NOMO-1 (cell line): ENCODE results near the gene ZNF248.

Experiments used
- DNase-seq, 2 experiments: peaks; one replicate each; lab custom pipeline; 2025; ENCODE audit not compliant: unreplicated experiment in 2 of 2; lab: John Stamatoyannopoulos, UW

The ZNF248 gene

DNA sequence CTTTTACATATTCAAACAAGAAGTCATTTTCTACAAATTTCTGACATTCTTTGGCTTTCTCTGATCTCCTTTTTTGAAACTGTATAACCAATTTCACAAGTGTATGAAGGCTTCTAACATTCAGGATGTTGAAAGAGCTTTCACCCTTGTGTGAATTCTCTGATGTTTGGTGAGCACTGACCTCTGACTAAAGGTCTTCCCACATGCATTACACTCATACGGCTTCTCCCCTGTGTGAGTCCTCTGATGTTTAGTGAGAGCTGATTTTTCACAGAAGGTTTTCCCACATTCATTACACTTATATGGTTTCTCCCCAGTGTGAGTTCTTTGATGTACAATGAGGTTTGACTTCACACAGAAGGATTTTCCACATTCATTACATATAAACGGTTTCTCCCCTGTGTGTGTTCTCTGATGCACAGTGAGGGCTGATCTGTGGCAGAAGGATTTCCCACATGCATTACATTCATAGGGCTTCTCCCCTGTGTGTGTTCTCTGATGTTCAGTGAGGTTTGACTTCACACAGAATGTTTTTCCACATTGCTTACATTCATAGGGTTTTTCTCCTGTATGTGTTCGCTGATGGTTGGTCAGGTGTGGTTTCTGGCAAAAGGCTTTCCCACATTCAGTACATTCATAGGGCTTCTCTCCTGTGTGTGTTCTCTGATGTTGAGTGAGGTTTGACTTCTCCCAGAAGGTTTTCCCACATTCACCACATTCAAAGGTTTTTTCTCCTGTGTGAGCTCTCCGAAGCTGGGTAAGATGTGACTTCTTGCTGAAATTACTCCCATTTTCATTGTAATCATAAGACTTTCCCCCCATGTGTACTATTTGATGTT lies 25.7 kb downstream of the ZNF248 start:
- DNase-seq = no peak

DNA sequence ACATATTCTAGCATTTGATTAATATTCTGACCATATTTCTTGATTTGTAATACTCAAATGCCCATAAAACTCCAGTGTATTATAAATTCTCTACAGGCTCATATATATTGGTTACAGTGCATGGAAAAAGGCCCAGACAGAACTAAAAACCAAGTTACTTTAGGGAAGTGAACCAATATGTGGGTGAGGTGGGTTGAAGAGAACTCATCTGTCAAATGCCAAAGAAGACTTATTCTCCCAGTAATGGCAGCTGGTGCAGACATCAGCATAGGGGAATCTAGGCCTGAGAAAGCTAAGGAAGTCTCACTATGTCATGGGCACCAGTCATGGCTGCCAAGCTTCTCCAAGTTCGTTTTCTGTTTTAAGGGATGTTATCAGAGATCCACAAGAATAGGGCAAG lies 30.6 kb downstream of the ZNF248 start:
- DNase-seq = no peak

- no peak for DNase-seq
These were observed 36.2 kb downstream of the ZNF248 start for GRCh38 chr10:37821237-37821636.

DNA sequence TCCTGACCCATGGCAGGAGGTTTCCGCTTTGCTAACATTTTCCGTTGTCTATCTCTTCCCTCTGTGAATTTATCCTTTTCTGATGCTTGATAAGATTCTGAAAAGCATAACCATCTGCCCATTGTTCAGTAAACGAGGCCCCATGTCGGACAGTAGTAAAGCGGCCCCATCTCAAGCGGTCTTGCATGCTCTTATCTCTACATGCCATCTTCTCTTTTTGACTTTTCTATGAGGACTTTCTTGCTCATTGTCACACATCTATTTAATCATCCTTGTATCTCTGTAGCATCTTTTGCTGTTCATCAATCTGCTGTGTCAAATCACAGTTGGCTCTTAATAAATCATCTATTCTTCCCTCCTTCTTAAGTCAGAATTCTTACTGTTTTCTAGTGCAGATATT lies 37.6 kb downstream of the ZNF248 start:
- no peak for DNase-seq

DNA sequence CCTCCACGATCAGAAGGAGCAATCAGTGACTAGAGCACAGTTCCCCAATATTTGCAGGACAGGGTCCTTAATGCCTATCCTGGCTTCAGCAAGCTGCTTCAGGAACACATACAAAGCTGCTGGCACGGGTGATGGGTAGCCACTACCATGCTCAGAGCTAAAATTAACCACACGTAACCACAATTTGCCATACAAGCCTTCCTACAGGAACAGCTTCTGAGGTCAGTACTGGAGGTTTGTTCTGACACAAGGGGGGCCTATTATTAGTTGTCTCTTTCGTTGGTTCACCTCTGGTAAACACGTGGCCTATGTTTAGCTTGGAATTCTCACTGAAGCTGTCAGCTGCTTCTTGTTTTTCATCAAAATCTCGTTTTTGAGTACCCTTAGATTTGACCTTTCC lies 41.1 kb downstream of the ZNF248 start:
- DNase-seq = no peak

- DNase-seq = no peak
These were observed 43.6 kb downstream of the ZNF248 start for GRCh38 chr10:37813763-37814162.

- DNase-seq = no peak
These were observed 45.1 kb downstream of the ZNF248 start for GRCh38 chr10:37812290-37812689.

DNA sequence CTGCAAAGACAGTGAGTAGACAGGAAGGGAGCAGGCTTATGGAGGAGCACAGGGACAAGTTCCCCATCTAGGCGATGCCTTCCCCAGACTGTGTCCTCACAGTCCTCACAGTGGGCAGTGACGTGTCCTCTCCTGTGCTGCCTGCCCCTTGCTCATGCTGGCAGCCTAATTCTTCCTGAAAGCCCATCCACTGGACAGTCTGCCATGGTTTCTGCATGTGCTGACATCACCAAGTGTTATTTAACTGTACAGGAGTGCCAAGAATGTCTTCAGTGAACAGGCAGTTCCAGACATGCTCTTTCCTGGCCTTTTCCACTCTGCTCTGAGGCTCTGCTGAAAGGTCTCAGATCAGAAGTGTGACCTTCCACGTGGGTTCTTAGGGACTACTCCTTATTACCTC lies 54.1 kb downstream of the ZNF248 start:
- DNase-seq = no peak

DNA sequence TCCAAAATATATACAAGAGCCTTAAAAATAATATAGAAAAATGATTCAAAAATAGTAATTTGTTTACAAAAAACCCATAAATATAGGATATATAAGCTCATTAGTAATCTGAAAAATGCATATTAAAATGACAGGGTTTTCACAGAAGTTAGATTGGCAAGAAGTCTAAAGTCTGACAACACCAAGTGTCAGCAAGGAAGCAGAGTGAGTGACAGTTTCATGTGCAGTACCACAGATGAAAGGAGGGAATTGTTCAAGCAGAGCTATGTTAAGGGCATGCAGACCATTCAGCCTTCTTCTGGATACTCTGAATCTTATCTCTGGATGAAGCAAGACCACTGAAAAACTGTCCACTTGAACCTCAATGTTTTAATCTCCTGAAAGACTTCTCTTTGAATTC lies 55.9 kb downstream of the ZNF248 start:
- DNase-seq = no peak

DNA sequence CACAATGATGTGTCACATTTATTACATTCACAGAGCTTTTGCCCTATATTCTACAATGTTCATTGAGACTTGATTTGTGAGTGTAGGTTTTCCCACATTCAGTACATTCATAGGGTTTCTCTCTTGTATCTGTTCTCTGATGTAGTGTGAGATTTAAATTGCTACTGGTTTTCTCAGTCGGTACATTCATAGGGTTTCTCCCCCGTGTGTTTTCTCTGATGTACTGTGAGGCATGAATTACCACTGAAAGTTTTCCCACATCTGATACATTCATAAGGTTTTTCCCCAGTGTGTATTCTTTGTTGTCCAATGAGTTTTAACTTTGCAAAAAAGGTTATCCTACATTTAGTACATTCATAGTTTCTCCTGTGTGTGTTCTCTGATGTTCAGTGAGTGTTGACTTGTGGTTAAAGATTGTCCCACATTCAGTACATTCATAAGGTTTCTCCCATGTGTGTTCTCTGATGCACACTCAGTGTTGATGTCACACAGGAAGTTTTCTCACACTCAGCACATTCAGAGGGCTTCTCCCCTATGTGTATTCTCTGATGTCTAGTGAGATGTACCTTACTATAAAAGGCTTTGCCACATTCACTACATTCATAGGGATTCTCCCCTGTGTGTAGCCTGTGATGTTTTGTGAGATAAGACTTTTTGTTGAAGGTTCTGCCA lies 63.0 kb downstream of the ZNF248 start:
- DNase-seq = no peak

DNA sequence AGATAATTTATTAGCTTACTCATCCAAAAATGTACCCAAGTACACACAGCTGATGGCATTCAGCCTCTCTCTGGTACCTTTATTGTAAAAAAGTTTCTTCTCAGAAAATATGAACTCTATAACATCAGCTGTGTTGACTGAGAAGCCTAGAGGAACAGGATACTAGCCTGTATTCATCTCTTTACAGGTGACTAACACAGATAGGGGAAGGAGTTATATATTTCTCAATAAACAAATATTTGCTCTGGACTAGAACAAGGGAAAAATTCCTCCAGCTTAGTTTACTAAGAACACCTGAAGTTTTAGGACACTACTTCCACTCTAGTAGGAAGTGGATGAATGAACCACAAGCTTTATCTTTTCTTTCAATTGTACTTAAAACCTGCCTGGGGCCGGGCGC lies 67.8 kb downstream of the ZNF248 start:
- no peak for DNase-seq

- DNase-seq = no peak
These were observed 72.7 kb downstream of the ZNF248 start for GRCh38 chr10:37784678-37785077.

- DNase-seq = no peak
These were observed 76.9 kb downstream of the ZNF248 start for GRCh38 chr10:37780536-37780935.

- no peak for DNase-seq
These were observed 80.4 kb downstream of the ZNF248 start for GRCh38 chr10:37777056-37777455.

- no peak for DNase-seq
These were observed 81.8 kb downstream of the ZNF248 start for GRCh38 chr10:37775612-37776011.

DNA sequence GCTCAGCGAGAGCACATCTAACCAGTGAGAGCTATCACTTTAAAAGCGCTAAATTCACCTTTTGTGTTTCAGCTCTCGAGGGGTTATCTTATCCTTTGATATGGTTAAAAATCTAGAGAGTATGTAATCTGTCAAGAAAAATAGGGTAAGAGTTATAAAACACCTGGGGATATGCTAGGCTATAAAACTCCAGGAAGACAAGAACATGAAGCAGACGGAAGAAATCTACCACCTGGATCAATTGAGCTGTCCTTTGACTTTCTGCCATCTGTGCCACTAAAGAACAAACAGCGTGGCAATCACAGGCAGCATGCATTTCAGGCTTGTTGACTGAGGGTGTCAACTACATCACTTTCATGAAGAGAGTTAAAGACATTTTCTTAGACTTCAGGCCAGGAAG lies 83.1 kb downstream of the ZNF248 start:
- DNase-seq = no peak

DNA sequence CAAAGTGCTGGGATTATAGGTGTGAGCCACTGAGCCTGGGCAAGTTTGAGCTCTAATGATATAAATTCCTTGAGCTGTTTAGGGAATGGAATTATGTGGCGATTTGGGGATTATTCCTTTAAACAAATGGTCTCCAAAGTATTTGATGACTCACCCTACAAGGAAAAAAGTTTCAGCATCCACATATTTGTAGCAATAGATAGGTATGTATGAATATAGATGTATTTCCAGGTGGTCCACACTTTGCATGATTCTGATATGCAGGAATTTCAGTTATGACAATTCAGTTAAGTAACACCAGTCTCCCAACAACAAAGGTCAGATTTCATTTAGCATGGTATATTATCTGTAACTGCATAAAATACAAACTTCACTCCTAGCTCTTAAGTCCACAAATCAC lies 92.2 kb downstream of the ZNF248 start:
- DNase-seq = no peak

DNA sequence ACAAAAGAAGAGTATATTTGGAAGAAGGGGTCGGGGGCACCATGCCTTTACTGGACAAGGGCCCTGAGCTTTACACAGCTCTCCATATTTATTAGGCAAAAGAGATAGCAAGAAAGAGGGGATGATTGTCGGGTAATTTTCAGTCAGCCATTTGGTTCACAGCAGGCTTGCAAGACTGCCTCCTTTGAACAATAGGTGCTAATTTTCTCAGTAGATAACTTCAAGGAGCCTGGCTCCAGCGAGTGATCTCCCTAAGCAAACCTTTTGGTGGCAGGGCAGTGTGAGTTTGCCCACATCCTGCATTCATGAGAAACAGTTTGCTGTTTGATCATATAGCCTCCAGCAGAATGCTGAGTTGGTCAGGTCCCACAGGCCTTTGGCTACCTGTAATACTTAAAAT lies 94.3 kb downstream of the ZNF248 start:
- DNase-seq = no peak

DNA sequence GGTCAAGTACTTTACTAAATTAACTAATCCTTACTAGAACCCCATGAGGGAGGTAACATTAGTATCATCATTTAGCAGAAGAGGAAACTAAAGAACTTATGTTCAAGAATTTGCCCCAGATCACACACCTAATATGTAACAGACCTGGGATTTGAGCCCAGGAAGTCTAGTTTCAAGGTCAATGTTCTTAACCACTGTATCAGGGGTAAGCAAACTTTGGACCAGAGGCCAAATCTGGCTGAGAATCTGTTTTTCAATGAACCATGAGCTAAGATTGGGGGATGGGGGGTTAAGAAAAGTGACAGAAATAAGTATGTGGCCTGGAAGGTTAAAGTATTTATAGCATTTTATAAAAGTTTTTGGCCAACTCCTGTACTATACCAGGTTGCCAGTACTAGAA lies 95.1 kb downstream of the ZNF248 start:
- no peak for DNase-seq

GRCh38 chr10:37760817-37761216 lies 96.6 kb downstream of the ZNF248 start:
- no peak for DNase-seq

DNA sequence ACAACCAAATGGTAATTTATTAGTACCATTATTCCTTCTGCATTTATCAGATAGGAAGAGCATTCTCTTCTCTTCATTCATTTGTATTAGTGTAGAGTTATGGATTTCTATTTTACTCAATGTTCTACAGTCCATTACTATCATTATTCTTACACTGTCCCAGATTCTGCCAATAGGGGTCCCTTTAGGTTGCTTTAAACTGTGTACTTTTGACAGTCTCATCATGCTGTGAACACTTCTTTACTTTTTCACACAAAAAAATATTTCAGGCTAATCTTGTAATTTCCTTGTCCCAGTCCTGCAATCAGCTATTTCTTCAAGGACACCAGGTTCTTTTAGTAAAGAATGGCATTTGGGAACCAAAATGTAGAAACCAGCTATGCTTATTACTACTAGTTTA lies 99.3 kb downstream of the ZNF248 start:
- DNase-seq = no peak

- DNase-seq = peak in 1 of 2 experiments; percentile 1
These were observed 102.7 kb downstream of the ZNF248 start for GRCh38 chr10:37754538-37755323.
